CD4-positive, alpha-beta T cell (primary cell): ENCODE data around the gene TBC1D14. TPM values are rescaled to one million over a fixed set of nuclear protein-coding genes. Genes with fewer than 3 reads are reported as not detected.

Experiments used
- ATAC-seq: fragments of 200-7000 bp; cut with Tn5 transposase; one replicate; pipeline ENCODE4 v1.10.0; 2022; ENCODE audit warnings: mild to moderate bottlenecking; ENCODE audit not compliant: poor library complexity
- CTCF ChIA-PET: fragments of 350-600 bp; sonication (Branson Sonifier 250); formaldehyde crosslinking; loops from one replicate; lab custom pipeline; 2021; ENCODE audit warnings: antibody characterized with exemption, inconsistent platforms; lab: Charles Lee
- POLR2A ChIA-PET: fragments of 350-600 bp; sonication (Branson Sonifier 250); formaldehyde crosslinking; loops from one replicate; lab custom pipeline; 2021; ENCODE audit warnings: antibody characterized with exemption, inconsistent platforms; lab: Charles Lee
- DNase-seq, 14 experiments: peaks; one replicate each; pipeline ENCODE4 v3.0.0-alpha.2; 2013 to 2020; ENCODE audit warnings: mixed read lengths in 2 of 14
- H3K27ac ChIP-seq, 2 donors: one replicate each; pipeline versions ENCODE4 v1.5.1 to v1.7.0; 2013; ENCODE audit warnings: low read length in 2 of 2, low read depth in 1 of 2, mild to moderate bottlenecking in 1 of 2
- H3K27me3 ChIP-seq, 2 experiments: 1 replicate in 1 of 2; 2 replicates in 1 of 2; pipeline versions ENCODE4 v1.6.1 to v1.7.0; 2013; ENCODE audit warnings: low read length in 2 of 2, control low read depth in 1 of 2, mild to moderate bottlenecking in 1 of 2, moderate library complexity in 1 of 2; ENCODE audit not compliant: insufficient read depth in 2 of 2, control insufficient read depth in 1 of 2
- H3K36me3 ChIP-seq: one replicate; pipeline ENCODE4 v1.6.1; 2013; ENCODE audit warnings: low read length, control low read depth; ENCODE audit not compliant: insufficient read depth
- H3K4me1 ChIP-seq: one replicate; pipeline ENCODE4 v1.6.1; 2013; ENCODE audit warnings: low read length, control low read depth; ENCODE audit not compliant: insufficient read depth
- H3K4me3 ChIP-seq: one replicate; pipeline ENCODE4 v1.5.1; 2013; ENCODE audit warnings: mild to moderate bottlenecking, low read length, moderate library complexity
- H3K9me3 ChIP-seq, 2 experiments: 1 replicate in 1 of 2; 2 replicates in 1 of 2; pipeline versions ENCODE4 v1.6.1 to v1.7.0; 2013; ENCODE audit warnings: low read length in 2 of 2, mild to moderate bottlenecking in 2 of 2, control low read depth in 1 of 2, moderate library complexity in 1 of 2; ENCODE audit not compliant: control insufficient read depth in 1 of 2, insufficient read depth in 1 of 2
- H3K27ac Mint-ChIP-seq: one replicate; pipeline ENCODE4 v1.8.0; 2020; ENCODE audit warnings: mixed read lengths
- H3K27me3 Mint-ChIP-seq: one replicate; pipeline ENCODE4 v1.8.0; 2021; ENCODE audit warnings: mixed read lengths
- H3K36me3 Mint-ChIP-seq: one replicate; pipeline ENCODE4 v1.8.0; 2021; ENCODE audit warnings: low read depth, mixed read lengths
- H3K4me1 Mint-ChIP-seq: one replicate; pipeline ENCODE4 v1.8.0; 2021; ENCODE audit warnings: low read depth, mixed read lengths
- H3K4me3 Mint-ChIP-seq: one replicate; pipeline ENCODE4 v1.8.0; 2020; ENCODE audit warnings: mild to moderate bottlenecking, mixed read lengths
- H3K9me3 Mint-ChIP-seq: one replicate; pipeline ENCODE4 v1.8.0; 2020; ENCODE audit warnings: mixed read lengths
- CTCF ChIP-seq: fragments of 200-600 bp; IDR thresholded peaks from one replicate; pipeline ENCODE4 v1.8.0; 2022; ENCODE audit warnings: antibody characterized with exemption, mild to moderate bottlenecking
- intact Hi-C, 2 experiments: fragments of 100-400 bp; cut with DNase I in 1 of 2; cut with micrococcal nuclease in 1 of 2; formaldehyde crosslinking; loops; one replicate each; pipeline versions ENCODE4 v1.15.1 to v1.9.0; 2023 to 2025; cut with DNase I, micrococcal nuclease
- total RNA-seq, 174 experiments: library from RNA in 2 of 174; stranded (reverse) in 2 of 174; gene quantifications; one replicate each; pipeline ENCODE4 v1.2.3 and lab custom pipeline; 2021 to 2026

TBC1D14 gene
- total RNA-seq, 2 experiments from 2014 or later: 31.2 to 34.1 TPM

- POLR2A ChIA-PET: no interaction called here
- peaks cover 58% of the 10 kb centered on the region for H3K4me1 Mint-ChIP-seq
- no peak overlapping the region for H3K27ac Mint-ChIP-seq
- peaks cover 56% of the 10 kb centered on the region for H3K4me1 ChIP-seq
- H3K9me3 Mint-ChIP-seq: no peaks in the 10 kb centered on the region
- no peak overlapping the region for H3K27ac ChIP-seq
- H3K27me3 Mint-ChIP-seq: no peaks in the 10 kb centered on the region
- no peak for DNase-seq
- CTCF ChIA-PET: no interaction called here
- TF ChIP-seq CTCF: no peak
- peaks cover 6% of the 10 kb centered on the region for H3K36me3 ChIP-seq
- no peak for ATAC-seq
- no peaks in the 10 kb centered on the region for H3K36me3 Mint-ChIP-seq
- H3K9me3 ChIP-seq: no peaks in the 10 kb centered on the region
- intact Hi-C loops: no loop called here
- no peak overlapping the region for H3K4me3 Mint-ChIP-seq
- no peaks in the 10 kb centered on the region for H3K27me3 ChIP-seq
- no peak overlapping the region for H3K4me3 ChIP-seq
Observed at GRCh38 chr4:6961496-6962210, 52.0 kb downstream of the TBC1D14 start.

- H3K4me3 ChIP-seq: no peak overlapping the region
- no peak overlapping the region for H3K4me3 Mint-ChIP-seq
- H3K36me3 ChIP-seq: peaks cover 10% of the 10 kb centered on the region
- ChIA-PET POLR2A (interaction anchor here (0.7 to 1.4 kb wide), 2 partner anchors 24 to 44 kb away, joined by 3 read pairs; no protein-coding TSS in a partner anchor), CTCF (no interaction called here)
- no peak for DNase-seq
- H3K9me3 ChIP-seq: no peaks in the 10 kb centered on the region
- H3K36me3 Mint-ChIP-seq: peaks cover 4% of the 10 kb centered on the region
- H3K4me1 ChIP-seq: peaks cover 50% of the 10 kb centered on the region
- H3K9me3 Mint-ChIP-seq: no peaks in the 10 kb centered on the region
- no peak for ATAC-seq
- TF ChIP-seq CTCF: no peak
- H3K27me3 Mint-ChIP-seq: no peaks in the 10 kb centered on the region
- no peaks in the 10 kb centered on the region for H3K27me3 ChIP-seq
- no peak overlapping the region for H3K27ac Mint-ChIP-seq
- no peak overlapping the region for H3K27ac ChIP-seq
- H3K4me1 Mint-ChIP-seq: peaks cover 56% of the 10 kb centered on the region
- intact Hi-C loops: no loop called here
Observed at GRCh38 chr4:6962211-6963041, 52.8 kb downstream of the TBC1D14 start.

GRCh38 chr4:6963139-6963611 lies 53.5 kb downstream of the TBC1D14 start:
- Mint-ChIP-seq H3K36me3 (peaks cover 12% of the 10 kb centered on the region), H3K9me3 (no peaks in the 10 kb centered on the region), H3K27me3 (no peaks in the 10 kb centered on the region), H3K4me3 (no peak overlapping the region), H3K4me1 (peaks cover 54% of the 10 kb centered on the region), H3K27ac (no peak overlapping the region)
- intact Hi-C loops: no loop called here
- Histone ChIP-seq H3K36me3 (peaks cover 14% of the 10 kb centered on the region), H3K27me3 (no peaks in the 10 kb centered on the region), H3K4me3 (no peak overlapping the region), H3K4me1 (peaks cover 47% of the 10 kb centered on the region), H3K9me3 (no peaks in the 10 kb centered on the region), H3K27ac (no peak overlapping the region)
- DNase-seq: no peak
- CTCF ChIA-PET: interaction anchor here (0.6 to 1.5 kb wide), 2 partner anchors 11 to 80 kb away, joined by 3 to 5 read pairs; partner anchors contain the start of gene TADA2B
- TF ChIP-seq CTCF: no peak
- POLR2A ChIA-PET: interaction anchor here (0.7 to 1.4 kb wide), 3 partner anchors 11 to 45 kb away, joined by 3 read pairs; no protein-coding TSS in a partner anchor
- no peak for ATAC-seq
